Measurements from ENCODE around the gene PRPF18.

DNA sequence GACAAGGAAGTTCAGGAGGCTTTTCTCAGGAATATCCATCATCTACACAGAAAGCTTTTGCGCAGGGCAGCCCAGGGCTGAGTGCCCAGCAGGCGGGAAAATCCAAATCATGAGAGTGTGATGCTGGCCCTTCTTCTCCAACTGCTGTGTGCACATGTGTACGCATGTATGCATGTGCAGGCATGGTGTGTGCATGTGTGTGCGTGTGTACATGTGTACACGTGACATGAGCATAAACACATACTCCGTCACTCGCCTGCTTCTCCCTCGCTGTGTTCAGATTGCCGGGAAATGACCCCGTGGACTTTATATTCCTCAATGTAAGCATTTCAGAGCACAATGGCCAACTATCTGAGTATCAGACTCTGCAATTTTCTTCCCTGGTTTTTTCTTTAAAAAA, 85.1 kb downstream of the PRPF18 start:
- TF ChIP-seq OSR1 (CRISPR knock-in tag; IDR thresholded peaks at IDR 0.05): no peak
- no peak for TF ChIP-seq ARNTL (CRISPR knock-in tag; IDR thresholded peaks at IDR 0.05; ENCODE audit: borderline replicate concordance, low read depth)
- no peak for TF ChIP-seq RARB (CRISPR knock-in tag; IDR thresholded peaks at IDR 0.05)
- TF ChIP-seq SNAI2 (CRISPR knock-in tag; IDR thresholded peaks at IDR 0.05): no peak

All from SK-N-SH treated with all-trans-retinoic acid at 6 μM for 48 hours (cell line).